Mesenchymal stem cell (in vitro differentiated cells and primary cell): ENCODE results near the gene TMEM14C.
"Not testable (repeated sequence)": the region's sequence is repeated elsewhere in the genome, so short reads cannot be mapped to it uniquely, and the experiment has no call there.

Experiments
- DNase-seq: peaks from one replicate; pipeline ENCODE4 v3.0.0-alpha.2; 2013
- H2AFZ ChIP-seq: one replicate; pipeline ENCODE4 v1.6.1; 2013; ENCODE audit warnings: low read depth, mild to moderate bottlenecking, control low read depth, inconsistent platforms, low read length, moderate library complexity
- H2AK5ac ChIP-seq: 2 replicates; pipeline ENCODE4 v1.6.1; 2013; ENCODE audit warnings: low read length, moderate library complexity, mild to moderate bottlenecking, inconsistent platforms; ENCODE audit not compliant: severe bottlenecking
- H2BK120ac ChIP-seq: one replicate; pipeline ENCODE4 v1.6.1; 2013; ENCODE audit warnings: low read depth, mild to moderate bottlenecking, inconsistent platforms, low read length, moderate library complexity
- H2BK12ac ChIP-seq, 2 experiments: one replicate each; pipeline ENCODE4 v1.6.1; 2013; ENCODE audit warnings: inconsistent platforms in 2 of 2, low read length in 2 of 2, mild to moderate bottlenecking in 2 of 2, moderate library complexity in 2 of 2, control low read depth in 1 of 2
- H2BK15ac ChIP-seq: one replicate; pipeline ENCODE4 v1.6.1; 2013; ENCODE audit warnings: mild to moderate bottlenecking, low read depth, inconsistent platforms; ENCODE audit not compliant: poor library complexity, severe bottlenecking
- H2BK5ac ChIP-seq: 2 replicates; pipeline ENCODE4 v1.6.1; 2013; ENCODE audit warnings: low read depth, mild to moderate bottlenecking, low read length, control low read depth, inconsistent platforms; ENCODE audit not compliant: poor library complexity, severe bottlenecking
- H3K14ac ChIP-seq, 2 experiments: one replicate each; pipeline ENCODE4 v1.6.1; 2013; ENCODE audit warnings: inconsistent platforms in 2 of 2, low read length in 2 of 2, control low read depth in 1 of 2, mild to moderate bottlenecking in 1 of 2, moderate library complexity in 1 of 2
- H3K18ac ChIP-seq, 2 experiments: one replicate each; pipeline ENCODE4 v1.6.1; 2013; ENCODE audit warnings: inconsistent platforms in 2 of 2, low read length in 2 of 2, control low read depth in 1 of 2, low read depth in 1 of 2, mild to moderate bottlenecking in 1 of 2
- H3K23ac ChIP-seq, 2 experiments: one replicate each; pipeline ENCODE4 v1.6.1; 2013; ENCODE audit warnings: inconsistent platforms in 2 of 2, low read length in 2 of 2, mild to moderate bottlenecking in 2 of 2, moderate library complexity in 2 of 2, control low read depth in 1 of 2
- H3K27ac ChIP-seq: 2 replicates; pipeline ENCODE4 v1.5.1; 2013; ENCODE audit warnings: mild to moderate bottlenecking, moderate library complexity, low read length, control low read depth, inconsistent platforms; ENCODE audit not compliant: poor library complexity, severe bottlenecking
- H3K27me3 ChIP-seq, 2 experiments: 2 replicates each; pipeline versions ENCODE4 v1.6.1 to v1.7.0; 2013; ENCODE audit warnings: low read length in 2 of 2, mild to moderate bottlenecking in 2 of 2, moderate library complexity in 2 of 2, control low read depth in 1 of 2, inconsistent platforms in 1 of 2; ENCODE audit not compliant: control insufficient read depth in 1 of 2, insufficient read depth in 1 of 2
- H3K36me3 ChIP-seq, 2 experiments: 2 replicates each; pipeline versions ENCODE4 v1.6.1 to v1.7.0; 2013; ENCODE audit warnings: low read length in 2 of 2, control low read depth in 1 of 2, inconsistent platforms in 1 of 2, low read depth in 1 of 2, mild to moderate bottlenecking in 1 of 2; ENCODE audit not compliant: insufficient read depth in 2 of 2, control insufficient read depth in 1 of 2
- H3K4ac ChIP-seq, 2 experiments: one replicate each; pipeline ENCODE4 v1.6.1; 2013; ENCODE audit warnings: inconsistent platforms in 2 of 2, low read length in 2 of 2, mild to moderate bottlenecking in 2 of 2, moderate library complexity in 2 of 2, control low read depth in 1 of 2, low read depth in 1 of 2
- H3K4me1 ChIP-seq: 2 replicates; pipeline ENCODE4 v1.6.1; 2013; ENCODE audit warnings: low read depth, low read length, control low read depth; ENCODE audit not compliant: control insufficient read depth, insufficient read depth
- H3K4me2 ChIP-seq: 2 replicates; pipeline ENCODE4 v1.6.1; 2013; ENCODE audit warnings: low read length, mild to moderate bottlenecking, inconsistent platforms; ENCODE audit not compliant: poor library complexity, severe bottlenecking
- H3K4me3 ChIP-seq, 2 experiments: 2 replicates each; pipeline versions ENCODE4 v1.5.1 to v1.7.0; 2013; ENCODE audit warnings: low read length in 2 of 2, mild to moderate bottlenecking in 2 of 2, control low read depth in 1 of 2, low read depth in 1 of 2; ENCODE audit not compliant: insufficient read depth in 1 of 2
- H3K79me1 ChIP-seq: replicated peaks from 2 replicates; pipeline ENCODE4 v1.6.1; 2013; ENCODE audit warnings: mild to moderate bottlenecking, control low read depth, low read length, inconsistent platforms; ENCODE audit not compliant: poor library complexity, severe bottlenecking
- H3K9ac ChIP-seq: 2 replicates; pipeline ENCODE4 v1.7.0; 2013; ENCODE audit warnings: mild to moderate bottlenecking, low read length, moderate library complexity
- H3K9me3 ChIP-seq: 2 replicates; pipeline ENCODE4 v1.7.0; 2013; ENCODE audit warnings: mild to moderate bottlenecking, low read length; ENCODE audit not compliant: control insufficient read depth
- H4K8ac ChIP-seq: one replicate; pipeline ENCODE4 v1.6.1; 2013; ENCODE audit warnings: inconsistent platforms, mild to moderate bottlenecking, low read length, moderate library complexity
- H4K91ac ChIP-seq: one replicate; pipeline ENCODE4 v1.6.1; 2013; ENCODE audit warnings: mild to moderate bottlenecking, low read length, inconsistent platforms
- WGBS: methylation state at CpG from one replicate; pipeline ENCODE4 v1.1.7; 2013; ENCODE audit warnings: mixed read lengths; 5-methylcytosine and 5-hydroxymethylcytosine counted together

Gene TMEM14C

DNA sequence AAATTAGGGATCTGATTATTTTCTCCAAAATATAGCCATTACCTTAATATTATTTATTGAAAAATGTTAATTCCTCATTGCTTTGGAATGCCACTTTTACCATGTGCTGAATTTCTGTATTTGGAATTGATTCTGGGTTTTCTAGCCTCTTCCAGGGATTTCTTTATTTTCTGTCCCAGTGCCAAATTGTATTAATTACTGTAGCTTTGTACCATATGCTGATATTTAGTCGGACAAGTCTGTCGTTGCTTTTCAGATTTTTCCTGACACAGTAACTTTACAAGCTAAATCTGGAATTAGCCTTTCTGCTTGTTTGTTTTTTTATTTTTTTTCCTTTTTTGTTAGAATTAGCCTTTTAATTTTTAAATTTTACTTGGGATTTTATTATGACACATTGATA, 13.9 kb downstream of the TMEM14C start:
- H3K36me3 ChIP-seq, result peaks cover 4 to 31% of the 10 kb centered on the region in 2 experiments
- no peak overlapping the region for H2BK12ac ChIP-seq
- DNase-seq, result no peak
- no peak overlapping the region for H3K9ac ChIP-seq
- H2BK120ac ChIP-seq, result no peak overlapping the region
- H3K79me1 ChIP-seq, result peaks cover 6% of the 10 kb centered on the region
- no peak overlapping the region for H3K4me3 ChIP-seq
- no peak overlapping the region for H2AFZ ChIP-seq
- H2BK5ac ChIP-seq, result no peak overlapping the region
- no peak overlapping the region for H3K4ac ChIP-seq
- H4K91ac ChIP-seq, result no peak overlapping the region
- no peak overlapping the region for H3K4me2 ChIP-seq
- H3K27ac ChIP-seq, result no peak overlapping the region
- no peak overlapping the region for H3K14ac ChIP-seq
- H3K18ac ChIP-seq, result no peak overlapping the region
- WGBS, result 100% methylated on average over 2 of the region's 2 CpGs
- no peaks in the 10 kb centered on the region for H3K27me3 ChIP-seq
- no peak overlapping the region for H2AK5ac ChIP-seq
- peaks cover 6% of the 10 kb centered on the region for H3K4me1 ChIP-seq
- H4K8ac ChIP-seq, result no peak overlapping the region
- H3K9me3 ChIP-seq, result no peaks in the 10 kb centered on the region
- H2BK15ac ChIP-seq, result no peak overlapping the region
- no peak overlapping the region for H3K23ac ChIP-seq

DNA sequence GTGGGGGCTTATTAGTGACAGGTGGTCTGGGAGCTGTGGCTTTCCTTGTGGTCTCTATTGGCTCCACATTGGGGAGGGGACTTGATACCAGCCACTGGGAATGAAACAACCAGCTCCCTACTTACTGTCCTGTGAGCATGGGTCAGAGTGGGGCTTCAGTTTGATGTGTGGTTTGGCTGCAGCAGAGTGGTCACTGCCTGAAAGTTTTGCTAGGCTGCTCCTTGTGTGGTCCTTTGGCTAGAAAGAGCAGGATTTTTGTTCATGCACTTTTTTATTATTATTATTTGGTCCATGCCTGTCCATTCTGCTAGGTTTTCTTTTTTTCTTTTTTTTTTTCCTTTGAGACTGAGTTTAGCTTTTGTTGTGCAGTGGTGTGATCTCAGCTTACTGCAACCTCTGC, 17.2 kb downstream of the TMEM14C start:
- H2AK5ac ChIP-seq, result no peak overlapping the region
- peaks cover 11 to 30% of the 10 kb centered on the region in 2 experiments for H3K36me3 ChIP-seq
- H2BK5ac ChIP-seq, result no peak overlapping the region
- H3K9me3 ChIP-seq, result no peaks in the 10 kb centered on the region
- H3K23ac ChIP-seq, result no peak overlapping the region
- no peak overlapping the region for H3K9ac ChIP-seq
- peaks cover 4% of the 10 kb centered on the region for H3K4me1 ChIP-seq
- H3K4ac ChIP-seq, result no peak overlapping the region
- H3K14ac ChIP-seq, result no peak overlapping the region
- no peaks in the 10 kb centered on the region for H3K27me3 ChIP-seq
- no peak overlapping the region for H2AFZ ChIP-seq
- H3K18ac ChIP-seq, result no peak overlapping the region
- H3K4me3 ChIP-seq, result no peak overlapping the region
- no peak overlapping the region for H4K8ac ChIP-seq
- peaks cover 5% of the 10 kb centered on the region for H3K79me1 ChIP-seq
- H4K91ac ChIP-seq, result no peak overlapping the region
- no peak for DNase-seq
- no peak overlapping the region for H2BK120ac ChIP-seq
- no peak overlapping the region for H2BK15ac ChIP-seq
- H3K4me2 ChIP-seq, result no peak overlapping the region
- H2BK12ac ChIP-seq, result no peak overlapping the region
- H3K27ac ChIP-seq, result no peak overlapping the region

DNA sequence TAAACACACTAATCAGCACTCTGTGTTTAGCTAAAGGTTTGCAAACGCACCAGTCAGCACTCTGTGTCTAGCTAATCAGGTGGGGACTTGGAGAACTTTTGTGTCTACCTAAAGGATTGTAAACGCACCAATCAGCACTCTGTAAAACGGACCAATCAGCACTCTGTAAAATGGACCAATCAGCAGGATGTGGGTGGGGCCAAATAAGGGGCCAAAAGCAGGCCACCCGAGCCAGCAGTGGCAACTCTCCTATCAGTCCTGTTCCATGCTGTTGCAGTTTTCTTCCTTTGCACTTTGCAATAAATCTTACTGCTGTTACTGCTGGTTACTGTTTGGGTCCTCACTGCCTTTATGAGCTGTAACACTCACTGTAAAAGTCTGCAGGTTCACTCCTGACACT, 18.8 kb downstream of the TMEM14C start:
- H2AK5ac ChIP-seq, H3K4me2 ChIP-seq, H3K18ac ChIP-seq, H3K9me3 ChIP-seq, DNase-seq, H2BK120ac ChIP-seq, H2AFZ ChIP-seq, H3K23ac ChIP-seq, H3K4me1 ChIP-seq, H2BK5ac ChIP-seq, H3K27me3 ChIP-seq, H4K91ac ChIP-seq, H3K27ac ChIP-seq, H4K8ac ChIP-seq, H3K9ac ChIP-seq, H3K4me3 ChIP-seq, H2BK15ac ChIP-seq, H2BK12ac ChIP-seq, H3K14ac ChIP-seq, H3K79me1 ChIP-seq, H3K4ac ChIP-seq: not testable (repeated sequence)
- 96% methylated on average over 4 of the region's 4 CpGs for WGBS
- peaks cover 11 to 30% of the 10 kb centered on the region in 2 experiments for H3K36me3 ChIP-seq

DNA sequence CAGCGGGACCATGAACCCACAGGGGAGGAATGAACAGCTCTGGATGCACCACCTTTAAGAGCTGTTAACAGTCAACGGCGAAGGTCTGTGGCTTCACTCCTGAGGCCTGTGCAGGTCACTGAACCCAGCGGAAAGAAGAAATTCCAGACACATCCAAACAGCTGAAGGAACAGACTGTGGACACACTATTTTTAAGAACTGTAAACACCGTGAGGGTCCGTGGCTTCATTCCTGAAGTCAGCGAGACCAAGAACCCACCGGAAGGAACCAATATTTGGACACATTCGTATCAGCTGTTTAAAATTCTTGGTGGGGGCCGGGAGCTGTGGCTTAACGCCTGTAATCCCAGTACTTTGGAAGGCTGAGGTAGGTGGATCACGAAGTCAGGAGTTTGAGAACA, 19.4 kb downstream of the TMEM14C start:
- no peak overlapping the region for H3K4ac ChIP-seq
- peaks cover 2% of the 10 kb centered on the region for H3K79me1 ChIP-seq
- no peaks in the 10 kb centered on the region for H3K9me3 ChIP-seq
- H4K8ac ChIP-seq, result no peak overlapping the region
- peaks cover 11 to 30% of the 10 kb centered on the region in 2 experiments for H3K36me3 ChIP-seq
- H2AFZ ChIP-seq, result no peak overlapping the region
- H3K23ac ChIP-seq, result no peak overlapping the region
- no peak overlapping the region for H2BK5ac ChIP-seq
- no peak overlapping the region for H3K18ac ChIP-seq
- H2AK5ac ChIP-seq, result no peak overlapping the region
- peaks cover 2% of the 10 kb centered on the region for H3K4me1 ChIP-seq
- H2BK12ac ChIP-seq, result no peak overlapping the region
- no peak overlapping the region for H4K91ac ChIP-seq
- 96% methylated on average over 12 of the region's 12 CpGs for WGBS
- H3K9ac ChIP-seq, result no peak overlapping the region
- DNase-seq, result no peak
- no peak overlapping the region for H2BK120ac ChIP-seq
- no peak overlapping the region for H2BK15ac ChIP-seq
- H3K4me3 ChIP-seq, result no peak overlapping the region
- H3K27me3 ChIP-seq, result no peaks in the 10 kb centered on the region
- no peak overlapping the region for H3K4me2 ChIP-seq
- no peak overlapping the region for H3K27ac ChIP-seq
- H3K14ac ChIP-seq, result no peak overlapping the region
